ENCODE data around the gene TNFRSF1B.

TNFRSF1B gene

GRCh38 chr1:12203216-12204007, 36.6 kb downstream of the TNFRSF1B start:
- Histone ChIP-seq H3K9me3 (ENCODE audit: insufficient read depth, low read length, severe bottlenecking) (no peaks in the 10 kb centered on the region), H3K4me2 (ENCODE audit: insufficient read depth, low read length) (no peak overlapping the region), H3K9ac (ENCODE audit: low read depth, low read length) (no peak overlapping the region), H3K27me3 (ENCODE audit: insufficient read depth, low read length, poor library complexity) (no peaks in the 10 kb centered on the region), H3K4me3 (ENCODE audit: low read depth in 1 of 2, low read length in 2 of 2) (no peak overlapping the region), H3K27ac (ENCODE audit: low read length) (no peak overlapping the region), H2AFZ (ENCODE audit: low read depth, low read length) (no peak overlapping the region), H3K4me1 (ENCODE audit: insufficient read depth, low read length) (no peaks in the 10 kb centered on the region), H3K79me2 (ENCODE audit: insufficient read depth, low read length) (no peaks in the 10 kb centered on the region), H4K20me1 (ENCODE audit: insufficient read depth, low read length) (no peaks in the 10 kb centered on the region), H3K36me3 (ENCODE audit: insufficient read depth, low read length) (no peaks in the 10 kb centered on the region)
- TF ChIP-seq EZH2 (IDR thresholded peaks at IDR 0.05; ENCODE audit: borderline replicate concordance, low read depth, low read length, severe bottlenecking), result no peak
- no peak for ATAC-seq (ENCODE audit: insufficient read depth, low read depth)
- no peak for DNase-seq

GRCh38 chr1:12204140-12204539, 37.3 kb downstream of the TNFRSF1B start:
- H4K20me1 ChIP-seq (ENCODE audit: insufficient read depth, low read length), result no peaks in the 10 kb centered on the region
- H3K4me1 ChIP-seq (ENCODE audit: insufficient read depth, low read length), result peaks cover 3% of the 10 kb centered on the region; the same call in 1 of the 2 replicates
- H3K9me3 ChIP-seq (ENCODE audit: insufficient read depth, low read length, severe bottlenecking), result no peaks in the 10 kb centered on the region
- no peak overlapping the region for H2AFZ ChIP-seq (ENCODE audit: low read depth, low read length)
- no peak overlapping the region for H3K4me2 ChIP-seq (ENCODE audit: insufficient read depth, low read length)
- ATAC-seq (ENCODE audit: insufficient read depth, low read depth) (no peak), DNase-seq (no peak)
- no peaks in the 10 kb centered on the region for H3K79me2 ChIP-seq (ENCODE audit: insufficient read depth, low read length)
- TF ChIP-seq CTCF (IDR thresholded peaks at IDR 0.05; ENCODE audit: borderline replicate concordance, extremely low read depth, low read length, poor library complexity, severe bottlenecking), result no peak
- no peak for TF ChIP-seq EZH2 (IDR thresholded peaks at IDR 0.05; ENCODE audit: borderline replicate concordance, low read depth, low read length, severe bottlenecking)
- H3K27ac ChIP-seq (ENCODE audit: low read length), result no peak overlapping the region
- no peak overlapping the region for H3K4me3 ChIP-seq (ENCODE audit: low read depth in 1 of 2, low read length in 2 of 2)
- H3K27me3 ChIP-seq (ENCODE audit: insufficient read depth, low read length, poor library complexity), result no peaks in the 10 kb centered on the region
- no peak overlapping the region for H3K9ac ChIP-seq (ENCODE audit: low read depth, low read length)
- H3K36me3 ChIP-seq (ENCODE audit: insufficient read depth, low read length), result no peaks in the 10 kb centered on the region

GRCh38 chr1:12204754-12205658, 38.2 kb downstream of the TNFRSF1B start:
- Histone ChIP-seq H3K4me1 (ENCODE audit: insufficient read depth, low read length) (peaks cover 5% of the 10 kb centered on the region; the same call in 1 of the 2 replicates), H3K79me2 (ENCODE audit: insufficient read depth, low read length) (no peaks in the 10 kb centered on the region), H3K27ac (ENCODE audit: low read length) (no peak overlapping the region), H3K4me3 (ENCODE audit: low read depth in 1 of 2, low read length in 2 of 2) (no peak overlapping the region), H3K27me3 (ENCODE audit: insufficient read depth, low read length, poor library complexity) (no peaks in the 10 kb centered on the region), H4K20me1 (ENCODE audit: insufficient read depth, low read length) (no peaks in the 10 kb centered on the region), H3K9ac (ENCODE audit: low read depth, low read length) (no peak overlapping the region), H3K9me3 (ENCODE audit: insufficient read depth, low read length, severe bottlenecking) (no peaks in the 10 kb centered on the region), H3K36me3 (ENCODE audit: insufficient read depth, low read length) (no peaks in the 10 kb centered on the region), H3K4me2 (ENCODE audit: insufficient read depth, low read length) (no peak overlapping the region), H2AFZ (ENCODE audit: low read depth, low read length) (no peak overlapping the region)
- DNase-seq (no peak), ATAC-seq (ENCODE audit: insufficient read depth, low read depth) (no peak)
- TF ChIP-seq CTCF (IDR thresholded peaks at IDR 0.05; ENCODE audit: borderline replicate concordance, extremely low read depth, low read length, poor library complexity, severe bottlenecking) (no peak), EZH2 (IDR thresholded peaks at IDR 0.05; ENCODE audit: borderline replicate concordance, low read depth, low read length, severe bottlenecking) (no peak)

- Histone ChIP-seq H3K4me1 (ENCODE audit: insufficient read depth, low read length) (peaks cover 10% of the 10 kb centered on the region), H3K9me3 (ENCODE audit: insufficient read depth, low read length, severe bottlenecking) (no peaks in the 10 kb centered on the region), H3K27me3 (ENCODE audit: insufficient read depth, low read length, poor library complexity) (no peaks in the 10 kb centered on the region), H3K4me3 (ENCODE audit: low read depth in 1 of 2, low read length in 2 of 2) (no peak overlapping the region), H3K27ac (ENCODE audit: low read length) (no peak overlapping the region), H3K36me3 (ENCODE audit: insufficient read depth, low read length) (no peaks in the 10 kb centered on the region), H2AFZ (ENCODE audit: low read depth, low read length) (no peak overlapping the region), H3K79me2 (ENCODE audit: insufficient read depth, low read length) (no peaks in the 10 kb centered on the region), H3K4me2 (ENCODE audit: insufficient read depth, low read length) (no peak overlapping the region), H4K20me1 (ENCODE audit: insufficient read depth, low read length) (no peaks in the 10 kb centered on the region), H3K9ac (ENCODE audit: low read depth, low read length) (no peak overlapping the region)
- TF ChIP-seq CTCF (IDR thresholded peaks at IDR 0.05; ENCODE audit: borderline replicate concordance, extremely low read depth, low read length, poor library complexity, severe bottlenecking) (no peak), EZH2 (IDR thresholded peaks at IDR 0.05; ENCODE audit: borderline replicate concordance, low read depth, low read length, severe bottlenecking) (no peak)
- DNase-seq (no peak), ATAC-seq (ENCODE audit: insufficient read depth, low read depth) (no peak)
Observed at GRCh38 chr1:12206238-12206637, 39.4 kb downstream of the TNFRSF1B start.

All from DND-41 (cell line).